Hindlimb muscle (tissue), 1 donor: ENCODE data around the gene ANXA2R. TPM values are rescaled to one million over a fixed set of nuclear protein-coding genes. Genes with fewer than 3 reads are reported as not detected.
"Not testable (repeated sequence)": the region's sequence is repeated elsewhere in the genome, so short reads cannot be mapped to it uniquely, and the experiment has no call there.

Experiments used
- DNase-seq: peaks from one replicate; pipeline ENCODE4 v3.0.0-alpha.2; 2013
- polyA plus RNA-seq: library from polyadenylated mRNA; unstranded; fragments of 120-200 nt; gene quantifications from one replicate; pipeline ENCODE4 v1.2.1, GENCODE V29; 2013; ENCODE audit not compliant: insufficient read length

ANXA2R gene
- polyA plus RNA-seq, result 1.5 TPM

- DNase-seq, result peak; percentile 86
Measured at GRCh38 chr5:43040287-43041098, at the start of gene ANXA2R. ANXA2R (minus strand) TSS chr5:43040319; CDS start chr5:43040046, 273 bp downstream.

- not testable (repeated sequence) for DNase-seq
Measured at GRCh38 chr5:43086118-43086908, 46.2 kb upstream of the ANXA2R start.

GRCh38 chr5:43085453-43085852 lies 45.3 kb upstream of the ANXA2R start:
- DNase-seq, result no peak

- not testable (repeated sequence) for DNase-seq
Measured at GRCh38 chr5:43084468-43084867, 44.3 kb upstream of the ANXA2R start.

- not testable (repeated sequence) for DNase-seq
Measured at GRCh38 chr5:43081345-43081744, 41.2 kb upstream of the ANXA2R start.

GRCh38 chr5:43078956-43079355 lies 38.8 kb upstream of the ANXA2R start:
- DNase-seq, result no peak

- DNase-seq, result not testable (repeated sequence)
Measured at GRCh38 chr5:43077446-43078191, 37.5 kb upstream of the ANXA2R start.

GRCh38 chr5:43075319-43076293 lies 35.5 kb upstream of the ANXA2R start:
- DNase-seq, result no peak

- no peak for DNase-seq
Measured at GRCh38 chr5:43074987-43075318, 34.8 kb upstream of the ANXA2R start.

GRCh38 chr5:43073597-43074546 lies 33.8 kb upstream of the ANXA2R start:
- DNase-seq, result no peak

GRCh38 chr5:43069401-43069720 lies 29.2 kb upstream of the ANXA2R start:
- not testable (repeated sequence) for DNase-seq

GRCh38 chr5:43068037-43068436 lies 27.9 kb upstream of the ANXA2R start:
- DNase-seq, result no peak

- peak; percentile 93 for DNase-seq
Measured at GRCh38 chr5:43066799-43067741, 27.0 kb upstream of the ANXA2R start.

GRCh38 chr5:43065948-43066798 lies 26.1 kb upstream of the ANXA2R start:
- peak; percentile 84 for DNase-seq

- no peak for DNase-seq
Measured at GRCh38 chr5:43065387-43065947, 25.3 kb upstream of the ANXA2R start.

- DNase-seq, result no peak
Measured at GRCh38 chr5:43063721-43064171, 23.6 kb upstream of the ANXA2R start.

- DNase-seq, result no peak
Measured at GRCh38 chr5:43061352-43062075, 21.4 kb upstream of the ANXA2R start.
